ENCODE results near the gene LSP1. TPM values are rescaled to one million over a fixed set of nuclear protein-coding genes. Genes with fewer than 3 reads are reported as not detected.
A peak's percentile ranks its signal among the peaks of the same experiment; 100 is the strongest.

The LSP1 gene
- total and polyA plus RNA-seq, 2 of the 13 experiments (the other 11 are each of a cell fraction or from before 2014, with no cell fraction given): 0.59 to 1.00 TPM

GRCh38 chr11:1844221-1845094 lies 8.4 kb upstream of the LSP1 start (continued):
- TF ChIP-seq JUND (CRISPR knock-in tag; IDR thresholded peaks at IDR 0.05): no peak
- TF ChIP-seq EZH2 (conservative IDR thresholded peaks at IDR 0.05; ENCODE audit: low read depth, low read length): 0 out of 2 replicates have a peak, but pooled peaks have one; percentile 52
- TF ChIP-seq ZNF788 (CRISPR knock-in tag; IDR thresholded peaks at IDR 0.05; ENCODE audit: borderline replicate concordance): 0 out of 2 replicates have a peak, but pooled peaks have one; percentile 23
- no peak for TF ChIP-seq ZNF546 (CRISPR knock-in tag; conservative IDR thresholded peaks at IDR 0.05)
- no peak for TF ChIP-seq ZNF496 (CRISPR knock-in tag; IDR thresholded peaks at IDR 0.05; ENCODE audit: insufficient replicate concordance)
- no peak for TF ChIP-seq WIZ (CRISPR knock-in tag; IDR thresholded peaks at IDR 0.05)
- no peak for TF ChIP-seq KMT2B (CRISPR knock-in tag; IDR thresholded peaks at IDR 0.05)
- TF ChIP-seq DBP (CRISPR knock-in tag; IDR thresholded peaks at IDR 0.05; ENCODE audit: not compliant biosample characterization): no peak
- no peak for TF ChIP-seq ZNF253 (CRISPR knock-in tag; IDR thresholded peaks at IDR 0.05; ENCODE audit: borderline replicate concordance)
- TF ChIP-seq ZBTB8A (CRISPR knock-in tag; IDR thresholded peaks at IDR 0.05; ENCODE audit: borderline replicate concordance, low read depth): no peak
- no peak for TF ChIP-seq ISX (CRISPR knock-in tag; conservative IDR thresholded peaks at IDR 0.05)
- 0 out of 2 replicates have a peak, but pooled peaks have one; percentile 48 for TF ChIP-seq TIGD3 (CRISPR knock-in tag; IDR thresholded peaks at IDR 0.05; ENCODE audit: borderline replicate concordance)
- TF ChIP-seq ZNF44 (CRISPR knock-in tag; IDR thresholded peaks at IDR 0.05): no peak
- TF ChIP-seq ZFP91 (CRISPR knock-in tag; IDR thresholded peaks at IDR 0.05; ENCODE audit: borderline replicate concordance): 0 out of 2 replicates have a peak, but pooled peaks have one; percentile 19
- TF ChIP-seq SMAD1 (CRISPR knock-in tag; IDR thresholded peaks at IDR 0.05; ENCODE audit: borderline replicate concordance, low read depth): no peak
- no peak for TF ChIP-seq RFXANK (CRISPR knock-in tag; IDR thresholded peaks at IDR 0.05)
- no peak for TF ChIP-seq ZNF614 (CRISPR knock-in tag; IDR thresholded peaks at IDR 0.05; ENCODE audit: borderline replicate concordance)
- TF ChIP-seq ZNF687 (CRISPR knock-in tag; IDR thresholded peaks at IDR 0.05): peak; percentile 87
- no peak for TF ChIP-seq TRIM24 (CRISPR knock-in tag; IDR thresholded peaks at IDR 0.05)
- TF ChIP-seq FOXJ3 (CRISPR knock-in tag; IDR thresholded peaks at IDR 0.05; ENCODE audit: borderline replicate concordance): no peak
- TF ChIP-seq ZNF615 (CRISPR knock-in tag; IDR thresholded peaks at IDR 0.05; ENCODE audit: borderline replicate concordance): no peak

All from HepG2 (cell line).